HG02610 (cell line): ENCODE results near the gene IQGAP1.
"Not testable (repeated sequence)": the region's sequence is repeated elsewhere in the genome, so short reads cannot be mapped to it uniquely, and the experiment has no call there.

Experiments used
- ATAC-seq: cut with Tn5 transposase; IDR thresholded peaks from one replicate; pipeline ENCODE4 v1.9.1; 2021; ENCODE audit warnings: mild to moderate bottlenecking, moderate library complexity; ENCODE audit not compliant: unreplicated experiment

Gene IQGAP1

DNA sequence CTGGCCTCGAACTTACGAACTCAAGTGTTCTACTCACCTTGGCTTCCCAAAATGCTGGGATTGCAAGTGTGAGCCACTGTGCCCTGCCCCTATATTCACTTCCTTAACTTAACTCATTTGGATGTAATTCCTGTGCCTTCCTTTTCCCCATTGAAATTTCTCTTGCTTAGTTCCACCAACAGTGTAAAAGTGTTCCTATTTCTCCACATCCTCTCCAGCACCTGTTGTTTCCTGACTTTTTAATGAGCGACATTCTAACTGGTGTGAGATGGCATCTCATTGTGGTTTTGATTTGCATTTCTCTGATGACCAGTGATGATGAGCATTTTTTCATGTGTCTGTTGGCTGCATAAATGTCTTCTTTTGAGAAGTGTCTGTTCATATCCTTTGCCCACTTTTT is 21.5 kb downstream of the IQGAP1 start:
- not testable (repeated sequence) for ATAC-seq

DNA sequence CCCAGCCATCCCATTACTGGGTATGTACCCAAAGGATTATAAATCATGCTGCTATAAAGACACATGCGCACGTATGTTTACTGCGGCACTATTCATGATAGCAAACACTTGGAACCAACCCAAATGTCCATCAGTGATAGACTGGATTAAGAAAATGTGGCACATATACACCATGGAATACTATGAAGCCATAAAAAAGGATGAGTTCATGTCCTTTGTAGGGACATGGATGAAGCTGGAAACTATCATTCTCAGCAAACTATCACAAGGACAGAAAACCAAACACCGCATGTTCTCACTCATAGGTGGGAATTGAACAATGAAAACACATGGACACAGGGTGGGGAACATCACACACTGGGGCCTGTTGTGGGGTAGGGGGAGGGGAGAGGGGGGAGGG is 22.3 kb downstream of the IQGAP1 start:
- ATAC-seq: not testable (repeated sequence)

DNA sequence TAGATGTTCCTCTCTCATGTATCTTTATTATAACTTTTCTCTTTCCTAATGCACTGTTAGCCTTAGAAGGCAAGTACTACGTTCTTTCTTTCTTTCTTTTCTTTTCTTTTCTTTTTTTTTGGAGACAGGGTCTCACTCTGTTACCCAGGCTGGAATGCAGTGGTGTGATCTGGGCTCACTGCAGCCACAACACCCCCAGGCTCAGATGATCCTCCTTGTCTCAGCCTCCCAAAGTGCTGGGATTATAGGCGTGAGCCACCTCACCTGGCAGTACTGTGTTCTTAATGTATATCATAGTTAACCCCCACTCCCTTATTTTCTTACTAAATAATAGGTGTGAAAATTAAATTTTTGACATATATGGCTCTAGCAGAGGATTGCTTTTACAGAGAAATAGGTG is 23.1 kb downstream of the IQGAP1 start:
- ATAC-seq: no peak

- ATAC-seq: peak; percentile 86
Measured at GRCh38 chr15:90412356-90413194, 24.5 kb downstream of the IQGAP1 start.

- no peak for ATAC-seq
Measured at GRCh38 chr15:90413411-90414379, 25.7 kb downstream of the IQGAP1 start.

DNA sequence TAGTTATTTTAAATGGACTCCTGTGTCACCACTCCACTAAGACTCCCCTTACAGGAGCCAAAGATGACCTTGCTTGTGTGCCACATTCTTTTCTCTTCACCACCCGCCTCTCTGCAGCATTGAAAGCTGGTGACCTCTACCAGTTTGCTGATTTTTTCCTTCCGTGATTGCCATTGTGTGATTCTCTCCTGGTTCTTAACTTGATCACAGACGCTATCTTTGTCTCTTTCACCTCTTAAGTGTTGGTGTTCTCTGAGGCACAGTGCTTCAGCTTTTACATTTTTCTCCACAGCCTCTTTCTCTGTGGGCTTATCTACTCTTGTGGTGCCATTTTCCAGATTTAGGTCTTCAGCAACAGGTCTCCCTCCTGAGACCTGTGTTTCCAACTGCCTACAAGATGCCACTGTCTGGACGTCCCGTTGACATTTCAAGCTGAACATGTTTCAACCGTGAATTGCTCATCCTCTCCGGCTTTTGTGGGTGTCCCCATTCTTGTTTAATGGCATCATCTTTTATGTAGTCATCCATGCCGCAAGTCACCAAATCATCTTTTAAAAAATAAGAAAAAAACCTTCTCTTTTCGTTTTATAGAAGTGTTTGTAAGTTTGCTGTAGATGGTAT is 26.5 kb downstream of the IQGAP1 start:
- ATAC-seq: no peak

GRCh38 chr15:90416052-90416451 is 28.0 kb downstream of the IQGAP1 start:
- not testable (repeated sequence) for ATAC-seq

DNA sequence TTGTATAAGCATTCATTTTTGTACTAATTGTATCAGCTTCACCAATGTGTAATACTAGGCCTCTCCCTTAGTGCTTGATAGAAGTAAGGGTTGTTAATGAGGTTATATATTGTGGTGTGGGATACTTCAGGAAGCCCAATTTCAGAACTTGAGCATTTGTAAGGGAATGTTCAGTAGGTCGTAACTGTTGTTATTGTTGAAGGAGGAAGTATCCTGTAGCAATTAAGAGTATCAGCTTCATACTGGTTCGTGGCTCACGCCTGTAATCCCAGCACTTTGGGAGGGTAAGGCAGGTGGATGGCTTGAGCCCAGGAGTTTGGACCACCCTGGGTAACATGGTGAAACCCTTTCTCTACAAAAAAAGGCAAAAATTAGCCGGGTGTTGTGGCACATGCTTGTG is 30.6 kb downstream of the IQGAP1 start:
- ATAC-seq: no peak

- ATAC-seq: no peak
Measured at GRCh38 chr15:90419206-90419605, 31.2 kb downstream of the IQGAP1 start.

- ATAC-seq: peak; percentile 85
Measured at GRCh38 chr15:90419738-90420406, 31.8 kb downstream of the IQGAP1 start.

DNA sequence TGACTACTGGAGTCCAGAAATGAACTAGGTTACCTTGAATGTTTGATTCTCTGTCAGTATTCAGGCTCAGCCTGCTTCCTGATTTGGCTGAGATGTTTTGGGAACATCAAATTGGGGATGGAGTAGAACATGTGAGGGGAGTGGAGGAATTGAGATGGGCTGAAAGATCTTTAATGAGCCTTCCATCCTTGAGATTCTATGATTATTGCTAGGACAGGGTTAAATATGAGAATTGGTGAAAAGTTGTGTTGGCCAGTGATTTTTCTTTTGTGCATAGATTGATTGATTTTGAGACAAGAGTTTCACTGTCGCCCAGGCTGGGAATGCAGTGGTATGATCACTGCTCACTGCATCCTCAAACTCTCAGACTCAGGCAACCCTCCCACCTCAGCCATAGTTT is 32.4 kb downstream of the IQGAP1 start:
- ATAC-seq: no peak

DNA sequence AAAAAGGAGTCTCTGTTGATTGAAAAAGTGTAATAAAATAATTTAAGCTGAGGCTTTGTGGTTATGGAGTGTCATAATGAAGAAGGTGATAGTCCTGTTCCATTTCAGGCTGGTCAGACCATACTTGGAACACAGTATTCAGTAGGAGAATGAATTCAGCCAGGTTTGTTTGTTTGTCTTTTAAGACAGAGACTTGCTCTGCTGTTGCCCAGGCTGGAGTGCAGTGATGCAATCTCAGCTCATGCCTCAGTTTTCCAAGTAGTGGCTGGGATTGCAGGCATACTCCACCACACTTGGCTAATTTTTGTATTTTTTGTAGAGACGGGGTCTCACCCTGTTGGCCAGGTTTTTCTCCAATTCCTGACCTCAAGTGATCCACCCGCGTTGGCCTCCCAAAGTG is 33.5 kb downstream of the IQGAP1 start:
- ATAC-seq: no peak

- ATAC-seq: no peak
Measured at GRCh38 chr15:90422043-90422442, 34.0 kb downstream of the IQGAP1 start.

DNA sequence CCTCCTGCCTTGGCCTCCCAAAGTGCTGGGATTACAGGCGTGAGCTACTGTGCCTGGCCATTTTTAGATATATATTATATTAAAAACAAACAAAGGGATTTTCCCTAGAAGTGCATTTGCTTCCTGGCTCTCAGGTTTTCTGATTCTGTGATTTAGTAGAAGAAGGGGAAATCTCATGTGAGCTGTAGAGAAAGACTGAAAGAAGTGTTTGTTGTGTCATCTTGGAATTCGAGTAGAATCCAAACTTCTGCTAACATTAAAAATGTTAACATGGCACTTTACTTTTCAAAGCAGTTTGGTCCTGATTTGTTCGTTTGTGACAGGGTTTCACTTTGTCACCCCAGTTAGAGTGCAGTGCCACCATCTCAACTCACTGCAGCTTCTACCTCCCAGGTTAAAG is 34.9 kb downstream of the IQGAP1 start:
- ATAC-seq: no peak

- no peak for ATAC-seq
Measured at GRCh38 chr15:90423801-90424319, 35.8 kb downstream of the IQGAP1 start.

DNA sequence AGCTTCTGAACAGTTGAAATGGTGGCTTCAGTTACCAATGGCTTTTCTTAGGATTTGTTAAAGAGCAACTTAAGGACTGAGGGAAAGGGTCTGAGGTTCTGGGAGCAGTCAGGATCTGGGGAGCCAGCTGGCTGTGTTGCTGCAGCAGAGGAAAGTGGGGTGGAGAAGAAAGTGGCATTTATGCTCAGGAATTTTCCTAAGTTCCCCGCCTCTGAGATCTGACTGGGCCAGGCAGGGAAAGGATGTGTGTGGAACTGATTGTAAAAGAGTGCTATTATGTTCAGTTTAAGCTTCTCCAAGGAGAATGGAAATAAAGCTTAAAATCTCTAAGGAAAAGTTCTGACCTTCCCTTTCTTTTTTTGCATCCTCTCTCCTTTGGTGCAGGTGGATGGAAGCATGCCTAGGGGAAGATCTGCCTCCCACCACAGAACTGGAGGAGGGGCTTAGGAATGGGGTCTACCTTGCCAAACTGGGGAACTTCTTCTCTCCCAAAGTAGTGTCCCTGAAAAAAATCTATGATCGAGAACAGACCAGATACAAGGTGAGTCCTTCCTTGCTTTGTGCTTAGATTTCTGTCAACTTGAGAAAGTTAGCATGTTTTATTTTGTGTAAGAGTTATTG is 37.8 kb downstream of the IQGAP1 start:
- no peak for ATAC-seq

- no peak for ATAC-seq
Measured at GRCh38 chr15:90427185-90427584, 39.1 kb downstream of the IQGAP1 start.

DNA sequence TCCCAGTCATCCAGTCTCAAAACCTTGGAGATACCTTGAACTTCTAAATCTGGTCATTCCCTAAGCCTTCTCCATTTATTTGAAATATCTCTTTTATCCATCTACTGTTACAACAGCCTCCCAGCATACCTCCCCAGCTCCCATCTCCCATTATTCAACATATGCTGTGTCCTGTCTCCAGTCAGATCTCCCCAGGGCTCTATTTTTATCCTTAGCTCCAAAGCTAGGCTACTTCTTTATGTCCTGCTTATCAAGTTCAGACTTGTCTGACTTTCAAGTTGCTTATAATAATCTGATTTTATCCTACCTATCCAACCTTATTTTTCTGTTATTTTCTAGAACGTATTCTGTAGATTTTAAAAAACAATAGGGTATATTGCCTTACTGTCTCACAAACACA is 44.2 kb downstream of the IQGAP1 start:
- no peak for ATAC-seq

DNA sequence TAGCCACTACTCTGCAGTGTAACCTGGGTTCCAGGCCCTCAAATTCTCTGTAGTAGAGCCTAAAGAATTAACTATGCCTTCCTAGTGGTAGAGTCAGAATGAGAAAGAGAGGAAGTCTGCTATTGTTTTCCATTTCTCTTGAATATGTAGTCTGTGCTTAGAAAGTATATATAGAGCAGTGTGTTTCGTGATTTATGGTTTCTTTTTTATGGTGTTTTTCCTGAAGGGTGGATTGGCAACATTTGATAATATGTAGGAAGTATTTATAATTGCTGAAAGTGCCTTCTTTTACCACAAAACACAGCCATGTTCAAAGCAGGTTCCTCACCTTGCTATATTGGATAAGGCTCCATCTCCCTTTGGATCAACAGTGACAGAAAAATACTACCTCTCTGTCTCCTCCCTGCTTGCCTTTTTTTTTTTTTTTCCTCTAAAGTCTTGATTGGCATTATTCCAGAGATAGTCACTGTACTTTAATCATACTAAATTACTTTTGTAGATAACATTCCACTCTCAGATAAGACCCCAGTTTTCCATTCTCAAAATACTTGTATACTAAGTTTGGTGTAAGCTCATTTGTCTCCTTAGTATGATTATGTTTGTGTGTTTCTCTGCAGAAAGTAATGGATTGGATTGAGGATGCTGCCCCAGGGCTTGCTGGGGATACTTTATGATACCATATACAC is 47.8 kb downstream of the IQGAP1 start:
- ATAC-seq: no peak

DNA sequence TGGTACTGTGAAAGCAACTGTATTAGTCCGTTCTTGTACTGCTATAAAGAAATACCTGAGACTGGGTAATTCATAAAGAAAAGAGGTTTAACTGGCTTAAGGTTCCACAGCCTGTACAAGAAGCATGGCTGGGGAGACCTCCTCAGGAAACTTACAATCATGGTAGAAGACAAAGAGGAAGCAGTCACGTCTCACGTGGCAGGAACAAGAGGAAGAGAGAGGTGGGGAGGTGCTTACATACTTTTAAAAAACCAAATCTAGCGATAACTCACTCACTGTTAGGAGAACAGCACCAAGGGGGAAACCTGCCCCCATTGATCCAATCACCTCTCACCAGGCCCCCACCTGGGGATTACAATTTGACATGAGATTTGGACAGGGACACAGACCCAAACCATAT is 48.9 kb downstream of the IQGAP1 start:
- ATAC-seq: no peak
